ENCODE results near the gene SLC35C1.

DNA sequence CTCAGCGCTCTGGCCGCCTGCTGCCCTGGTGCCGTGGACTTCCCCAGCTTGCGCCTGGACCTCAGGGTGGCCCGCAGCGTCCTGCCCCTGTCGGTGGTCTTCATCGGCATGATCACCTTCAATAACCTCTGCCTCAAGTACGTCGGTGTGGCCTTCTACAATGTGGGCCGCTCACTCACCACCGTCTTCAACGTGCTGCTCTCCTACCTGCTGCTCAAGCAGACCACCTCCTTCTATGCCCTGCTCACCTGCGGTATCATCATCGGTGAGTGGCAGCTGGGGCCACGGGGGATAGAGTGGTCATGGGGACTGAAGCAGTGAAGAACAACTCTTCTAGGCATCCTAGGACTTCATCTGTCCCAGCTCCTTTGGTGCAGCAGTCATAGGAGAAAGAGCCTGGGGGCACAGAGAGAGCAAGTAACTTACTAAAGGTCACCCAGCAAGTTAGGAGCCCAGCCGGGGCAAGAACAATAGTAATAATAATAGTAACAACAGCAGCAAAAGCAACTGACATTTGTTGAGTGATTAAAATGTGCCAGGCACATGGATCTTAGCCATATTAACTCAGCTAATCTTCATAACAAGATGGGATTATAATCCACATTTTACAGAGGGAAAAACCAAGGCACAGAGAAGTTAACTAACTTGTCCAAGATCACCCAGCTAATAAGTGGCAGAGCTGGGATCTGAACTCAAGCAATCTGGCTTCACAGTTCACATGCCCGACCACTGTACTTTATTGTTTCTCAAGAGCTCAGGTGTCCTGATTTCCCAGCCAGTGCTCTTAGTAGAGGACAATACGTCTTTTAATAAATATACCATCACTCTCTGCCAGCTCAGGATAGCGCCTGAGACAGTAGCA lies 1.4 kb downstream of the SLC35C1 start:
- TF ChIP-seq CTCF (IDR thresholded peaks at IDR 0.05) (no peak), ZFX (IDR thresholded peaks at IDR 0.05; ENCODE audit: borderline replicate concordance) (no peak)

All from 22Rv1 (cell line).